Middle frontal gyrus (tissue), 1 donor: ENCODE data around the gene MIA.
"Not testable (repeated sequence)": the region's sequence is repeated elsewhere in the genome, so short reads cannot be mapped to it uniquely, and the experiment has no call there.

Experiments
- DNase-seq: peaks from one replicate; pipeline ENCODE4 v3.0.0-alpha.2; 2015; ENCODE audit warnings: low spot score; ENCODE audit errors: extremely low spot score

Gene MIA

DNA sequence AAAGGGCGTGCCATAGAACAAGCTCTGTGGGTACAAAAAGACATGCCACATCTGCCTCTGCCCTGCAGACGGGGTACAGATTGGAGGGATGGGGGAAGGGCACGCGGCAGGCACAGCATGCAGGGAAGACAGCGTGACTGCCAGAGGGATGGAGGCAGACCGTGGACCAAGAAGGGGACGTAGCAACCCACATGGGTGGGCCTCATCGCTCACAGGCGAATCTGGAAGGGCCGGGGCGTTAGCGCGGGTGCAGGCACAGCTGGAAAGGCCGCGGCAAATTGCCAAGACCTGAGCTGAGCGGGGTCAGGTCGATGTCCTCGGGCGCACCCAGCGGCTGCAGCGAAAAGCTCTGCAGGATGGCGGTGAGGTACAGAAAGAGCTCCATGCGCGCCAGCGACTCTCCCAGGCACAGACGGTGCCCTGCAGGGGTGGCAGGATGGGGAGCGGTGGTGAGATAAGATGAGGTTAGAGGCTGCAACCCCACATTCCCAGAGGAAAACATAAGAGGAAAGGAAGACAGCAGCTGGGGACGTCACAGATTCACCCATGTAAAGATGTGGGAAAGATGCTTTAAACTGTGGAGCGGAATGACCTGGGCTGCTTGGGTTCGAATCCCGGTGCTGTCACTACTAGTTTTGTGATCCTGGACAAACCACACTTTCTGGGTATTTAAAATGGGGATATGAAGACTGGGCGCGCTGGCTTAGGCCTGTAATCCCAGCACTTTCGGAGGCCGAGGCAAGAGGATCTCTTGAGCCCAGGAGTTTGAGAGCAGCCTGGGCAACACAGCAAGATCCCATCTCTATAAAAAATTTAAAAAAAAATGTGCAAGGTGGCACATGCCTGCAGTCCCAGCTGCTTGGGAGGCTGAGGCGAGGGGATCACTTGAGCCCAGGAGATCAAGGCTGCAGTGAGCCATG lies 43.4 kb downstream of the MIA start:
- DNase-seq = not testable (repeated sequence)

DNA sequence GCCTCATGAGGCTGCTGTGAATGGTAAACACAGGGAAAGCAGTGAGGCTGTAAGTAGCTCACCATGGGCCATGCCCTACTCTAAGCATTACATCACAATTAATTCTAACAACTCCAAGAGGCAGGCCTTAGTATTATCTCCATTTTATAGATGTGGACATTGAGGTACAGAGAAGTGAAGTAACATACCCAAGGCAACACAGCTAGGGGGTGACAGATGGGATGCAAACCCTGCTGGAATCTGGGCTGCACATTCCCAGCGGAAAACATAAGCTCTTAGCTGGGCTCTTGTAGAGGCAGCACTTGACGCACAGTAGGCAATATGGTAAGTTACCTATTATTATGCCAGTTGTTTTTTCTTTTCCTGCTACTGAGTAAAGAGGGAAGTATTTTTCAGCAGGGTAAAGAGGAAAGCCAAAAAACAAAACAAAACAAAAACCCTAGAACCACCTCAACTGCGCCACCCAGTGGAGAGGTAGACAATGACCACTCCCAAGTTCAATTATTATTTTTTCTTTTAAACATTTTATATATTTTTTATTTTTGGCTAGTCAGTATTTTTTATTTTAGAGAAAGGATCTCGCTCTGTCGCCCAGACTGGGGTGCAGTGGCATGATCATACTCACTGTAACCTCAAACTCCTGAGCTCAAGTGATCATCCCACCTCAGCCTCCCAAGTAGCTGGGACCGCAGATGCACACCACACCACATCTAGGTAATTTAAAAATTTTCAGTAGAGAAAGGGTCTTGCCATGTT lies 44.3 kb downstream of the MIA start:
- not testable (repeated sequence) for DNase-seq

DNA sequence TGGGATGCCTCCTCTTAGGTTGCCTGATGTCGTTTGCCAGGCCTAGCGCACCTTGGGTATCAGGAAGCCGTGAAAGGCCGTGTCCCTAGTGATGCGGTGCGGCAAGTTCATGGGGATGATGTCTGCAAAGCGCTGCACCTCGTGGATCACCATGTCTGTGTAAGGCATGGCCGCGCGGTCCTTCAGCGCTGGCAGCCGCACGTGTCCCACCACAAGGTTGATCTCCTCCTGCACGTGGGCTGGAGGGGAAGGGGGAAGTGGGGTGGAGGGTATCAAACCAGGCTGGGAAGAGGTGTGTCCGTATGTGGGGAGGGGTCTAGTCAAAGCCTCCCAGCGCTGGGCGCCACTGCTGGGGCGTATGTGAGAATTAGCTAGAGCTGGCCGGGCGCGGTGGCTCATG lies 46.8 kb downstream of the MIA start:
- no peak for DNase-seq

DNA sequence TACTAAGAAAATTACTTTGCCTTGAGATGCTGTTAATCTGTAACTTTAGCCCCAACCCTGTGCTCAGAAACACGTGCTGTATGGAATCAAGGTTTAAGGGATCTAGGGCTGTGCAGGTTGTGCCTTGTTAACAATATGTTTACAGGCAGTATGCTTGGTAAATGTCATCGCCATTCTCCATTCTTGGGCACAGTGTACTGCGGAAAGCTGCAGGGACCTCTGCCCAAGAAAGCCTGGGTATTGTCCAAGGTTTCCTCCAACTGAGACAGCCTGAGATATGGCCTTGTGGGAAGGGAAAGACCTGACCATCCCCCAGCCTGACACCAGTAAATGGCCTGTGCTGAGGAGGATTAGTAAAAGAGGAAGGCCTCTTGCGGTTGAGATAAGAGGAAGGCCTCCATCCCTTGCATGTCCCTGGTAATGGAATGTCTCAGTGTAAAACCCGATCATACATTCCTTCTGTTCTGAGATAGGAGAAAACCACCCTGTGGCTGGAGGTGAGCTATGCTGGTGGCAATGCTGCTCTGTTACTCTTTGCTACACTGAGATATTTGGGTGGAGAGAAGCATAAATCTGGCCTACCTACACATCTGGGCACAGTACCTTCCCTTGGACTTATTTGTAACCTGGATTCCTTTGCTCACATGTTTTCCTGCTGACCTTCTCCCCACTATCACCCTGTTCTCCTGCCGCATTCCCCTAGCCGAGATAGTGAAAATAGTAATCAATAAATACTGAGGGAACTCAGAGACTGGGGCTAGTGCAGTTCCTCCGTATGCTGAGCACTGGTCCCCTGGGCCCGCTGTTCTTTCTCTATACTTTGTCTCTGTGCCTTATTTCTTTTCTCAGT lies 47.6 kb downstream of the MIA start:
- DNase-seq = not testable (repeated sequence)

DNA sequence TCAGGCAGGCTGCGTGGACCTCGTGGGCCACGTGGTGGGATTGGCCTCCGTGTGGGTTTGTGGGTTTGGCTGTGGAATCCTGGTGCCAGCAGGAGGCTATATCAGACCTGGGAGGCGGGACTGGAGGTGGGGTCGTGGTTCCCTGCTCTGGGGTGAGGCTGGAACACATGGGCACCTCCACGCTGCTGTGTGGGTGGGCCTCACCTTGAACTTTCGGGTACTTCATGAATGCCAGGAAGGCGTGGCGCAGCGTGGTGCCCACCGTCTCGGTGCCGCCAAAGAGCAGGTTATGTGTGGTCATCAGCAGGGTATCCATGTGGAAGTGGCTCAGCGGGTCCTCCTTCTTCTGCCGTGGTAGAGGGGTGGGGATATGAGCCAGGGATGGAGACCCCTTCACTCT lies 49.6 kb downstream of the MIA start:
- not testable (repeated sequence) for DNase-seq

DNA sequence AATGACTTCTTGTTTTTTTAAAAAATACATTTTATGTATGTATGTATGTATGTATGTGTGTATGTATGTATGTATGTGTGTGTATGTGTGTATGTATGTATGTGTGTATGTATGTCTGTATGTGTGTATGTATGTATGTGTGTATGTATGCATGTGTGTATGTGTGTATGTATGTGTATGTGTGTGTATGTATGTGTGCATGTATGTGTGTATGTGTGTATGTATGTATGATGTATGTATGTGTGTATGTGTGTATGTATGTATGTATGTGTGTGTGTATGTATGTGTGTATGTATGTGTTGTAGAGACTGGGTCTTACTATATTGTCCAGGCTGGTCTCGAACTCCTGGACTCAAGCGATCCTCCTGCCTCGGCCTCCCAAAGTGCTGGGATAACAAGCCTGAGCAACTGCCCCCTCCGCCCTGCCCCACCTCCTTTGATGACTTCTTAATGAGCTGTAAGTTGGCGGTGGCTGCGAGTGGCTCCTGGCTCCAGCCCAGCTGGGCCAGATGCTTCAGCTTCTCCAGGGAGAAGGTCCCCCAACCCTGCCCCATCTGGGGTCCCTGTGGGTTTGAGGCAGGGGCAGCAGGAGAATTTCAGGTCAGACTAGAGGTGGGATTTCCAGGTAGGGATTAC lies 50.3 kb downstream of the MIA start:
- not testable (repeated sequence) for DNase-seq

DNA sequence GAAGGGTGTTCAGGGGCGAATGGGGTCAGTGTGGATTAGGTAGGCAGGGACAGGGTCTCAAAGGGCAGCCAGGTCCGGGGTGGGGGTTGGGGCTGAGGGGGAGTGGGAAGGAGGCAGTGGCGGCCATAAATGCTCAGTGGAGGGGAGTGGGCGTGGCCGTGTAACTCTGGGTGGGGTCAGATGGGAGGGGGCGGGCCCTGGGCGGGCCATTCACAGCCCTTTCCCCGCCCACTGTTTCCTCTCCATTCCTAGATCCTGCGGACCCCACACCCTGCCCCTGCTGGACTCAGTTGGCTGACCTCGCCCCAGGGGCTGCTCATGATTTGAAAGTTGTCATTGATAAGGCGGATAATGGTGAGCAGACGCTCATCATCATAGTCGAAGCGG lies 51.0 kb downstream of the MIA start:
- DNase-seq = not testable (repeated sequence)

DNA sequence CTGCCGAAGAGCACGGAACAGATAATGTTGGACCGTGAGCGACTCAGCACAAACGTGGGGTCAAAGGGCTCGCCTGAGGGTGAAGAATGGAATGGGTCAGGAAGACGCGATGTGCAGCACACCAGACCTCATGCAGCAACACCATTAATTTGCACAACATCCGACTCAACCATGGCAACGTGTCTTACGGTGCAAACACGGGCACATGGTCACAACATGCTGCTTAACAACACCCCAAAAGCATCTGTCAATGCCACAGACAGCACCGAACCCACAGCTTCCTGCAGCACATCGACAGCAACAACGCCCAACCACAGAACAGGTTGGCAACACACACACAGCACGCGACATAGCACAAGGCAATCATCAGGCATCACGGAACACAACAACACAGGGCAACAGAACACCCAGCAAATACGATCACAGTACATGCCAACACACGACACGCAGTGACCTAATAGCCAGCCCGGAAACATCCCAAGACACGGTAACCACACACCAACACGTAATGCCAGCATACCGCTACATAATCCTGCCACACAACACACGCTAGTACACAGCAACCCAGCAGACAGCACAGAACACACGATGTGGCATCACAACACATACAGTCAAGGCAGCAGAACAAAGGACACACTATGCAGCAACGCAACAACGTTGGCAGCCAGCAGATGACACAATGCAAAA lies 51.5 kb downstream of the MIA start:
- DNase-seq = not testable (repeated sequence)
